HepG2 (cell line): ENCODE measurements around the gene UBE2QL1. TPM values are rescaled to one million over a fixed set of nuclear protein-coding genes. Genes with fewer than 3 reads are reported as not detected.

Source experiments
- ATAC-seq: fragments of 200-7000 bp; cut with Tn5 transposase; 3 replicates; pipeline ENCODE4 v1.9.1; 2020; ENCODE audit warnings: mild to moderate bottlenecking, moderate library complexity
- BruUV-seq: library from RNA; stranded (reverse); fragments of 400-500 nt; replicated peaks from 2 replicates; lab custom pipeline; 2021; lab: Mats Ljungman, UMichigan
- CTCF ChIA-PET: fragments of 300-600 bp; formaldehyde crosslinking; extraction: SDS; loops from one replicate; lab custom pipeline; 2021; ENCODE audit warnings: low total read pairs, inconsistent platforms, low intra/inter-chr PET ratio; lab: Yijun Ruan, JAX
- POLR2A ChIA-PET: fragments of 350-600 bp; sonication (Branson Sonifier 250); formaldehyde crosslinking; loops from one replicate; lab custom pipeline; 2020; ENCODE audit warnings: antibody characterized with exemption, inconsistent platforms; lab: Yijun Ruan, JAX
- DNase-seq: peaks from one replicate; pipeline ENCODE4 v3.0.0-alpha.2; 2015; ENCODE audit warnings: low spot score
- FAIRE-seq: peaks from 3 replicates; lab custom pipeline; 2011; peaks lifted over from hg19 to GRCh38; lab: Jason Lieb, UNC
- H2AFZ ChIP-seq: one replicate; pipeline ENCODE4 v1.6.1; 2011; ENCODE audit warnings: low read length, inconsistent platforms
- H3K27ac ChIP-seq: fragments of 300-600 bp; 3 replicates; pipeline ENCODE4 v1.8.0; 2011; ENCODE audit warnings: mixed run types, mild to moderate bottlenecking, mixed read lengths, low read length, inconsistent platforms; ENCODE audit not compliant: insufficient read depth; ENCODE audit errors: extremely low read length
- H3K27me3 ChIP-seq, 2 experiments: fragments of 200-600 bp in 1 of 2; 2 replicates in 1 of 2; 3 replicates in 1 of 2; pipeline versions ENCODE4 v1.6.0 to v1.8.0; 2011; ENCODE audit warnings: low read length in 2 of 2, mild to moderate bottlenecking in 2 of 2, moderate library complexity in 2 of 2, inconsistent platforms in 1 of 2; ENCODE audit not compliant: insufficient read depth in 2 of 2, control insufficient read depth in 1 of 2
- H3K36me3 ChIP-seq, 2 experiments: fragments of 200-600 bp in 1 of 2; replicated peaks in 1 of 2; 2 replicates in 1 of 2; 3 replicates in 1 of 2; pipeline versions ENCODE4 v1.5.1 to v1.8.0; 2011; ENCODE audit warnings: low read length in 2 of 2, inconsistent platforms in 1 of 2; ENCODE audit not compliant: insufficient read depth in 2 of 2, control insufficient read depth in 1 of 2
- H3K4me1 ChIP-seq: 2 replicates; pipeline ENCODE4 v1.5.1; 2012; ENCODE audit warnings: low read length, inconsistent platforms; ENCODE audit not compliant: insufficient read depth
- H3K4me2 ChIP-seq: 2 replicates; pipeline ENCODE4 v1.6.0; 2011; ENCODE audit warnings: low read depth, low read length, inconsistent platforms
- H3K4me3 ChIP-seq, 3 experiments: fragments of 200-600 bp in 1 of 3; sonication (generic), shearing (Covaris generic) in 1 of 3; replicated peaks in 1 of 3; 2 replicates each; pipeline ENCODE4 v1.5.1; 2011 to 2016; ENCODE audit warnings: low read length in 3 of 3, inconsistent platforms in 2 of 3, low read depth in 2 of 3, mild to moderate bottlenecking in 2 of 3, control low read depth in 1 of 3, mixed read lengths in 1 of 3; ENCODE audit not compliant: insufficient read depth in 1 of 3
- H3K79me2 ChIP-seq: one replicate; pipeline ENCODE4 v1.6.1; 2011; ENCODE audit warnings: low read length, inconsistent platforms; ENCODE audit not compliant: insufficient read depth
- H3K9ac ChIP-seq: 2 replicates; pipeline ENCODE4 v1.6.0; 2011; ENCODE audit warnings: mild to moderate bottlenecking, low read depth, low read length, inconsistent platforms; ENCODE audit not compliant: insufficient read depth
- H3K9me3 ChIP-seq: 2 replicates; pipeline ENCODE4 v1.5.1; 2012; ENCODE audit warnings: mild to moderate bottlenecking, low read length
- H4K20me1 ChIP-seq: 2 replicates; pipeline ENCODE4 v1.6.0; 2011; ENCODE audit warnings: inconsistent platforms, mild to moderate bottlenecking, low read length, moderate library complexity; ENCODE audit not compliant: insufficient read depth
- CEBPB ChIP-seq: IDR thresholded peaks from 2 replicates; pipeline ENCODE4 v1.6.1; 2011; ENCODE audit warnings: low read depth, low read length, improper control_type of control experiment, borderline replicate concordance
- FOXA3 ChIP-seq: IDR thresholded peaks from 2 replicates; pipeline ENCODE4 v1.6.1; 2016; ENCODE audit warnings: missing genetic modification reagents, missing compliant biosample characterization
- MLXIP ChIP-seq: sonication (generic); formaldehyde crosslinking; IDR thresholded peaks from 2 replicates; pipeline ENCODE4 v1.9.0; 2021; ENCODE audit warnings: missing genetic modification reagents, borderline replicate concordance
- MYC ChIP-seq: sonication (generic); formaldehyde crosslinking; IDR thresholded peaks from 2 replicates; pipeline ENCODE4 v1.9.0; 2021; ENCODE audit warnings: missing genetic modification reagents, borderline replicate concordance
- NFE2L1 ChIP-seq: sonication (generic); formaldehyde crosslinking; IDR thresholded peaks from 2 replicates; pipeline ENCODE4 v1.4.0; 2020; ENCODE audit warnings: missing genetic modification reagents, mild to moderate bottlenecking, borderline replicate concordance
- PHF8 ChIP-seq: sonication (generic); formaldehyde crosslinking; IDR thresholded peaks from 2 replicates; pipeline ENCODE4 v1.5.0; 2020; ENCODE audit warnings: missing genetic modification reagents
- PPARG ChIP-seq: conservative IDR thresholded peaks from 2 replicates; pipeline ENCODE4 v1.6.1; 2016; ENCODE audit warnings: missing biosample characterization, missing genetic modification reagents
- RERE ChIP-seq: IDR thresholded peaks from 2 replicates; pipeline ENCODE4 v1.6.1; 2016; ENCODE audit warnings: low read depth, missing genetic modification reagents, missing compliant biosample characterization
- SIN3B ChIP-seq: fragments of 150-350 bp; IDR thresholded peaks from 2 replicates; pipeline ENCODE4 v1.6.1; 2014; ENCODE audit warnings: low read length
- TEAD2 ChIP-seq: sonication (generic); formaldehyde crosslinking; IDR thresholded peaks from 2 replicates; pipeline ENCODE4 v1.9.0; 2021; ENCODE audit warnings: missing genetic modification reagents
- ZFP37 ChIP-seq: sonication (generic); formaldehyde crosslinking; IDR thresholded peaks from 2 replicates; pipeline ENCODE4 v1.4.0; 2020; ENCODE audit warnings: missing genetic modification reagents, borderline replicate concordance
- ZFP62 ChIP-seq: sonication (generic); formaldehyde crosslinking; IDR thresholded peaks from 2 replicates; pipeline ENCODE4 v1.4.0; 2020; ENCODE audit warnings: missing genetic modification reagents
- ZNF121 ChIP-seq: sonication (generic); formaldehyde crosslinking; IDR thresholded peaks from 2 replicates; pipeline ENCODE4 v1.5.0; 2020; ENCODE audit warnings: mild to moderate bottlenecking, missing genetic modification reagents
- ZNF225 ChIP-seq: sonication (generic); formaldehyde crosslinking; IDR thresholded peaks from 2 replicates; pipeline ENCODE4 v1.4.0; 2020; ENCODE audit warnings: mild to moderate bottlenecking, missing genetic modification reagents
- ZNF282 ChIP-seq: fragments of 450-650 bp; IDR thresholded peaks from 2 replicates; pipeline ENCODE4 v1.6.1; 2018; ENCODE audit not compliant: partially characterized antibody
- ZNF839 ChIP-seq: sonication (generic); formaldehyde crosslinking; IDR thresholded peaks from 2 replicates; pipeline ENCODE4 v1.4.0; 2020; ENCODE audit warnings: missing genetic modification reagents, mild to moderate bottlenecking, borderline replicate concordance
- WGBS: methylation state at CpG from one replicate; pipeline ENCODE4 v1.1.6; 2017; ENCODE audit warnings: low lambda C conversion rate; 5-methylcytosine and 5-hydroxymethylcytosine counted together
- in situ Hi-C: cut with HindIII; loops from 2 replicates; pipeline ENCODE4 v1.10.0; 2017; ENCODE audit warnings: low pct_unique_long_range_greater_than_20kb; ENCODE audit not compliant: extremely low pct_ligation_motif_present
- intact Hi-C: fragments of 100-400 bp; cut with micrococcal nuclease; formaldehyde crosslinking; loops from one replicate; pipeline ENCODE4 v1.10.0; 2022; ENCODE audit not compliant: unreplicated experiment
- polyA plus RNA-seq, 8 experiments: library from polyadenylated mRNA; depleted of rRNA in 3 of 8; stranded (reverse) in 7 of 8; unstranded in 1 of 8; fragments of >200 nt; fragmentation: Illumina TruSeq in 4 of 8; extraction: Trizol in 4 of 8; gene quantifications; 2 replicates each; pipeline versions ENCODE4 v1.2.1 to v1.2.3, GENCODE V29; 2011 to 2016; ENCODE audit warnings: low read depth in 4 of 8, missing spikeins in 1 of 8, mixed read lengths in 1 of 8; ENCODE audit not compliant: insufficient read depth in 1 of 8
- total RNA-seq, 5 experiments: library from RNA; depleted of rRNA; stranded (reverse); fragments of >200 nt; fragmentation: Illumina TruSeq; extraction: Trizol; gene quantifications; 2 replicates each; pipeline ENCODE4 v1.2.3, GENCODE V29; 2016; ENCODE audit warnings: low read depth in 1 of 5

UBE2QL1 gene
- total and polyA plus RNA-seq, 2 of the 13 experiments (the other 11 are each of a cell fraction or from before 2014, with no cell fraction given): not detected

GRCh38 chr5:6502421-6502820 lies 53.8 kb downstream of the UBE2QL1 start:
- no peak for FAIRE-seq
- H4K20me1 ChIP-seq: no peaks in the 10 kb centered on the region
- ChIA-PET CTCF (no interaction called here), POLR2A (no interaction called here)
- no peaks in the 10 kb centered on the region for H3K36me3 ChIP-seq
- DNase-seq: no peak
- no peaks in the 10 kb centered on the region for H3K79me2 ChIP-seq
- H3K27me3 ChIP-seq: peaks cover 0 to 9% of the 10 kb centered on the region in 2 experiments; a peak in 2 of 5 replicates
- H3K4me3 ChIP-seq: no peak overlapping the region
- no peak overlapping the region for H3K4me2 ChIP-seq
- no peaks in the 10 kb centered on the region for H3K4me1 ChIP-seq
- no peak overlapping the region for H3K9ac ChIP-seq
- 0% methylated on average over 2 of the region's 4 CpGs for WGBS
- no peak for ATAC-seq
- intact Hi-C loops (no loop called here), in situ Hi-C loops (no loop called here)
- no peak overlapping the region for H3K27ac ChIP-seq
- H3K9me3 ChIP-seq: no peaks in the 10 kb centered on the region
- BruUV-seq: no TSS peak
- TF ChIP-seq NFE2L1 (CRISPR knock-in tag): no peak
- no peak for TF ChIP-seq ZNF282
- TF ChIP-seq MLXIP (CRISPR knock-in tag): no peak
- TF ChIP-seq RERE (CRISPR knock-in tag): no peak
- no peak for TF ChIP-seq ZFP37 (CRISPR knock-in tag)
- no peak for TF ChIP-seq CEBPB
- TF ChIP-seq SIN3B: no peak
- TF ChIP-seq ZNF121 (CRISPR knock-in tag): no peak
- TF ChIP-seq ZFP62 (CRISPR knock-in tag): no peak
- no peak for TF ChIP-seq ZNF839 (CRISPR knock-in tag)
- no peak for TF ChIP-seq MYC
- TF ChIP-seq ZNF225 (CRISPR knock-in tag): no peak
- TF ChIP-seq TEAD2 (CRISPR knock-in tag): no peak
- no peak for TF ChIP-seq FOXA3
- no peak for TF ChIP-seq PHF8 (CRISPR knock-in tag)
- no peak for TF ChIP-seq PPARG (CRISPR knock-in tag)
- H2AFZ ChIP-seq: no peak overlapping the region
